T follicular helper cell (primary cell): ENCODE results near the gene YWHAQ.
A peak's percentile ranks its signal among the peaks of the same experiment; 100 is the strongest.
"Not testable (repeated sequence)": the region's sequence is repeated elsewhere in the genome, so short reads cannot be mapped to it uniquely, and the experiment has no call there.

ENCODE experiments used
- DNase-seq: peaks from one replicate; pipeline ENCODE4 v3.0.0-alpha.2; 2020; ENCODE audit warnings: low read depth

The YWHAQ gene

GRCh38 chr2:9594366-9595054 is 36.3 kb downstream of the YWHAQ start:
- no peak for DNase-seq

DNA sequence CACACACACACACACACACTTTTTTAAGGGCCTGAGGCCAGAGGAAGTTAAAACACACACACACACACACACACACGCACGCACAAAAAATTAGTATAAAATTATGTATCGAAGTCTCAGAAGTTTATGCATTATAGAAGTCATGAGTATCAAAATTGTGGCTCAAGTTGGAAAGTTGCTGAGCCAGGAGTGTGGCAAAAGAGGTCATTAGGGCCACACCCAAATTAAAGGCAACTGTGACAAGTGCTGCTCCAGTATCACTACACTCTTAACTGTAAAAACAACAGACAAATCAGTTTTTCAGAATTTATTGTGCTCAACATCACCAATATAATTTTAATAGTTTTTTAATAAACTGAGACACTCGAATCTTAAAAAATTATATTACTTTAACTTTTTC is 36.9 kb downstream of the YWHAQ start:
- no peak for DNase-seq

- no peak for DNase-seq
Observed at GRCh38 chr2:9592699-9593098, 38.1 kb downstream of the YWHAQ start.

- DNase-seq = no peak
Observed at GRCh38 chr2:9590641-9591040, 40.2 kb downstream of the YWHAQ start.

- no peak for DNase-seq
Observed at GRCh38 chr2:9586465-9586864, 44.3 kb downstream of the YWHAQ start.

DNA sequence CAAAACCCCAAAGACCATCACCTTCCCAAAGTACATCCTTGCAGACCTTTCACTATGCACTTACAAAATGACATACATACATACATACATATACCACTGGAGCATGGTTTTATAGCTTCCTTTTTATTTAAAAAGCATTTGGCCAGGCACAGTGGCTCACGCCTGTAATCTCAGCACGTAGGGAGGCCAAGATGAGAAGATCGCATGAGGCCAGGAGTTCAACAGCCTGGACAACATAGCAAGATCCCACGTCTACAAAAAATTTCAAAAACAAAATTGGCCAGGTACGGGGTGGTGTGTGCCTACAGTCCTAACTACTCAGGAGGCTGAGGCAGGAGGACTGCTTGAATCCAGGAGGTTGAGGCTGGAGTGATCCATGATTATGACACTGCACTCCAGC is 45.3 kb downstream of the YWHAQ start:
- no peak for DNase-seq

DNA sequence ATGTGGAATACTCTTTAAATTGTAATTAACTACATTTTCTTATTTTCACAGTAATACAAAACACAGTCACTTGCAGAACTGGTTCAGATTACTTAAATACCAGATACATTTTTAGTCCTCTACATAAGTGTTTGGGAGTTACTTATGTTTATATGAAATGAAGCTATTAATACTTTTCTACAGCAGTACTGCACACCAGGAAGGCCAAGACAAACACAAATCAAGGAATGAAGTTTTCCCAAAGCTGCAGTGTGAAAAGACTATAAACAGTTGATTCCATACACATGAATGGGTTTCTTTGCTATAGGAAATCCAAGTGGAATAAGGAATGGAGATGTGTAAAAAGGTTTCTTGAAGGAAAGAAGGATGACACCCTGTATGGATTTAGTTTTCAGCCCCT is 45.9 kb downstream of the YWHAQ start:
- not testable (repeated sequence) for DNase-seq

DNA sequence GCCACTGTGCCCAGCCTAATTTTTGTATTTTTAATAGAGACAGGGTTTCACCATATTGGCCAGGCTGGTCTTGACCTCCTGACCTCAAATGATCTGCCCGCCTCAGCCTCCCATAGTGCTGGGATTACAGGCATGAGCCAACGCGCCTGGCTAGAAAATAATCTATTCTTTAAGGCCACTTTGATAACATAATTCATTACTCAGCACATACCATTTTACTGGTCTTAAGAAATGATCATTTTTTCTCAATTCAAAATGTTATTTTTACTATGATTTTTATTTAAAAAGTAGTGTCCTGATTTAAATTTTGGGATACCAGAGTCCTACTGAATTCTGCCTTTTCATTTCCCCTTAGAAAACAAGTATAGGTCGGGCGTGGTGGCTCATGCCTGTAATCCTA is 48.2 kb downstream of the YWHAQ start:
- no peak for DNase-seq

- no peak for DNase-seq
Observed at GRCh38 chr2:9578467-9579235, 52.1 kb downstream of the YWHAQ start.

DNA sequence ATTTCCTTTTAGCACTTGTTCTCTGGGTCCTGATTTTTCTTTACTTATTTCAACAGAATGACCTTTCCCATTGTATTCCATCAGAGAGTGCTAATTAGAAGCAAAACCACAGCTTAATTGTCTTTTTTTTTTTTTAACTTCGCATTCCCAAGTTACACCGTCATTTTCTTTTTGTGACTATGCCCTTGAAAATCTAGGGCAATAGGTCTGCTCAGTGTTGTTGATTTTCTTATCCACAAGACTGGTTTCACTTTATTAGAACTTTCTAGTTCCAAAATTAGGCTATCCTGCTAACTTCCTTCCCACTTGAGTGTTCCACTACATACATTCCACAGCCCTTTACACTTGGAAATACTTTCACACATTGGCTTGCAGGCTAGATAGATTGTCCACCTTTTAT is 56.5 kb downstream of the YWHAQ start:
- no peak for DNase-seq

GRCh38 chr2:9573840-9574239 is 57.0 kb downstream of the YWHAQ start:
- DNase-seq = no peak

- DNase-seq = no peak
Observed at GRCh38 chr2:9573013-9573720, 57.6 kb downstream of the YWHAQ start.

- no peak for DNase-seq
Observed at GRCh38 chr2:9570182-9571060, 60.4 kb downstream of the YWHAQ start.

DNA sequence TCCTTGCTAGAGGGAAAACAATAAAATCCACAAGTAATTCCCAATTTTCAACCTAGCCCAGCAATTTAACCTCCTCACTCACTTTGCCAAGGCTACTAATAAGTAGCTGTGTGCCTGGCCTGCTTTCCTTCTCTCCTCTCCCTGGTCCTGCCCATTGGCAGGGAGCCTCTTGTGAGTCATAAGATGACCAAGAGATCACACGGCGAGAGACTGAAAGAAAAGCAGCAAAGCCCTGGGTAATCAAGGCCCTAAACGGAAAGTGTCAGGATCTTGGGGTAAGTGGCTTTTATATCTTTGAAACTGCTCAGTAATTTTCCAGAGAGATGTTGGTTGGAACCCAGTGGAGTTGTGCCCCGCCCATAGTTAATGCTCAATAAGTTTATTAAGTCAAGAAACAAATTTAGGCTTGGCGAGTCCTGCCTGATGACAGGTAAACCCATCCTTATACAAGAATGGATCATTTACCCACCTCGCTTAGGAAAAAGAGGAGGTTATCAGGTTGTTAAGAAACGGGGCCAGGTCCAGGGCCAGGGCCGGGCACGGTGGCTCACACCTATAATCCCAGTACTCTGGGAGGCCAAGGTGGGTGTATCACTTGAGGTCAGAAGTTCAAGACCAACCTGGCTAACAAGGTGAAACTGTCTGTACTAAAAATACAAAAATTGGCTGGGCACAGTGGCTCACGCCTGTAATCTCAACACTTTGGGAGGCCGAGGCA is 65.2 kb downstream of the YWHAQ start:
- no peak for DNase-seq

- no peak for DNase-seq
Observed at GRCh38 chr2:9560628-9561027, 70.2 kb downstream of the YWHAQ start.

DNA sequence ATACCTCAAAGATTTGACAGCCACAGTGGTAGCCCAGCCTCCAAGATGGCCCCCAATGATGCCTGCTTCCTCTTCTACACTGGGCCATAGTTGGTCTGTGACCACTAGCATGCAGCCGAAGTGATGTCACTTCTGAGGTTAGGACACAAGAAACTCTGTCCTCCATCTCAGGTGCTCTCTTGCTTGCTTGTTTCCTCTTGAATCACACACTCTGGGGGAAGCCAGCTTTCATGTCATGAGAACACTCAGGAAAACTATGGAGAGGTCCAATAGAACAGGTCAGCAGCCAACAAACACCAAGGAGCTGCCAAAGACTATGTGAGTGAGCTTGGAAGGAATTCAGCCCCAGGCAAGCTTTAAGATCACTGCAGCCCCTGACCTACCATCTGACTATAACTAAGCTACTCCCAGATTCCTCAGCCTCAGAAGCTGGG is 71.8 kb downstream of the YWHAQ start:
- DNase-seq = no peak

DNA sequence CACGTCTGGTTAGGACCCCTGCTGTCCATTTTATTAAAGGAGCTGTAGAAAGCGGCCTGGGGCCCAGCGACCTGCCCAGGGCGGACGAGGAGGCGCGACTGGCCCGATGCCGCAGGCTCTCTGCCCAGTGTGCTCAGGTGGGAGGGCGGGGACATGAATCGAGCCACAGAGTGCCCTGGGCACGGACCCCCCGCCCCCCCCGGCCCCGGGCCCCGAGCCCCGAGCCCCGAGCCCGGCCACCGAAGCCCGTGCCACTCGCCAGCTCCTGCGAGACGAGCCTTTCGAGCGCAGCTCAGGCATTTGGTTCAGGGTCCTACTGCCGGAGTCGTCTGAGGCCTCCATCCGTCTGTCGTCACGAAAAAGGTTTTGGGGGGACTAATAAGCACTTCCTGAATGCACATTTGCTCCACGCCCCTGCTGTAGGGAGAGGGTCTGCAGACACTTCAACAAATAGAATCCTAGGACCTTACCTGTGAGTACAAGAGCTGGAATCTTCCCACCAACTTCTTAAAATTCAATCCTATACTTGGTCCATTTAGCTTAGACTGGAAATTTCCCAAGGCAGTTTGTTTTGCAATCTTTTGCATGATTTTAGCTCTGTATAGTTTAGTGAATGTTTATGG is 74.6 kb downstream of the YWHAQ start:
- peak; percentile 1 for DNase-seq

- DNase-seq = peak; percentile 68
Observed at GRCh38 chr2:9555297-9556120, 75.3 kb downstream of the YWHAQ start, which contains the start of gene ADAM17. TSS of gene ADAM17 (minus strand) at chr2:9555830. CDS start at chr2:9555605, 225 bp downstream.

GRCh38 chr2:9554921-9555296 is 75.9 kb downstream of the YWHAQ start:
- peak; percentile 9 for DNase-seq
